SK-N-MC (cell line): ENCODE results near the gene TBL1X.

Experiments used
- EZH2 ChIP-seq: fragments of 200-600 bp; sonication (generic); IDR thresholded peaks from one replicate; pipeline ENCODE4 v1.6.1; 2017; ENCODE audit warnings: antibody characterized with exemption
- POLR2AphosphoS5 ChIP-seq: IDR thresholded peaks from 2 replicates; pipeline ENCODE4 v1.6.1; 2012; ENCODE audit warnings: mild to moderate bottlenecking, low read depth, low read length, borderline replicate concordance

GRCh38 chrX:9555354-9555753, 90.5 kb downstream of the TBL1X start:
- no peak for TF ChIP-seq EZH2
- no peak for TF ChIP-seq POLR2AphosphoS5
